HepG2 (cell line): ENCODE measurements around the gene EIF1. TPM values are rescaled to one million over a fixed set of nuclear protein-coding genes. Genes with fewer than 3 reads are reported as not detected.
A peak's percentile ranks its signal among the peaks of the same experiment; 100 is the strongest.

Experiments used
- CC2D1A ChIP-seq: sonication (generic); formaldehyde crosslinking; IDR thresholded peaks from 2 replicates; pipeline ENCODE4 v1.8.1; 2023; ENCODE audit warnings: mild to moderate bottlenecking, missing genetic modification reagents
- FOXC1 ChIP-seq: sonication (generic); formaldehyde crosslinking; IDR thresholded peaks from 2 replicates; pipeline ENCODE4 v1.8.0; 2022; ENCODE audit warnings: mild to moderate bottlenecking, missing genetic modification reagents, borderline replicate concordance
- HDAC2 ChIP-seq: sonication (generic); formaldehyde crosslinking; IDR thresholded peaks from 2 replicates; pipeline ENCODE4 v1.4.0; 2020; ENCODE audit warnings: missing genetic modification reagents
- HHEX ChIP-seq: IDR thresholded peaks from 2 replicates; pipeline ENCODE4 v1.6.1; 2016; ENCODE audit warnings: control low read depth
- KDM2A ChIP-seq: sonication (generic); formaldehyde crosslinking; IDR thresholded peaks from 2 replicates; pipeline ENCODE4 v1.4.0; 2020; ENCODE audit warnings: low read depth, missing genetic modification reagents, borderline replicate concordance
- MXD3 ChIP-seq: IDR thresholded peaks from 2 replicates; pipeline ENCODE4 v1.6.1; 2016; ENCODE audit warnings: mild to moderate bottlenecking, missing biosample characterization, missing genetic modification reagents
- NR2F2 ChIP-seq: IDR thresholded peaks from 2 replicates; pipeline ENCODE4 v1.6.1; 2012; ENCODE audit warnings: low read depth, inconsistent platforms, borderline replicate concordance
- PBX3 ChIP-seq: sonication (generic); formaldehyde crosslinking; IDR thresholded peaks from 2 replicates; pipeline ENCODE4 v1.8.1; 2023; ENCODE audit warnings: missing genetic modification reagents, inconsistent platforms, borderline replicate concordance
- PHF21A ChIP-seq: sonication (generic); formaldehyde crosslinking; IDR thresholded peaks from 2 replicates; pipeline ENCODE4 v1.5.0; 2020; ENCODE audit warnings: mild to moderate bottlenecking, missing genetic modification reagents
- RXRB ChIP-seq: IDR thresholded peaks from 2 replicates; pipeline ENCODE4 v1.6.1; 2016; ENCODE audit warnings: borderline replicate concordance, missing genetic modification reagents, missing compliant biosample characterization
- TP53 ChIP-seq: sonication (generic); formaldehyde crosslinking; conservative IDR thresholded peaks from 2 replicates; pipeline ENCODE4 v1.4.0; 2020; ENCODE audit warnings: missing genetic modification reagents
- ZNF234 ChIP-seq: sonication (generic); formaldehyde crosslinking; conservative IDR thresholded peaks from 2 replicates; pipeline ENCODE4 v1.5.1; 2020; ENCODE audit warnings: mild to moderate bottlenecking, missing genetic modification reagents
- ZNF296 ChIP-seq: sonication (generic); formaldehyde crosslinking; conservative IDR thresholded peaks from 2 replicates; pipeline ENCODE4 v1.5.0; 2020; ENCODE audit warnings: mild to moderate bottlenecking, missing genetic modification reagents
- ZNF431 ChIP-seq: sonication (generic); formaldehyde crosslinking; IDR thresholded peaks from 2 replicates; pipeline ENCODE4 v1.9.0; 2022; ENCODE audit warnings: missing genetic modification reagents, low read depth, mild to moderate bottlenecking, borderline replicate concordance
- ZNF451 ChIP-seq: sonication (generic); formaldehyde crosslinking; IDR thresholded peaks from 2 replicates; pipeline ENCODE4 v1.5.0; 2020; ENCODE audit warnings: mild to moderate bottlenecking, missing genetic modification reagents
- ZNF501 ChIP-seq: sonication (generic); formaldehyde crosslinking; IDR thresholded peaks from 2 replicates; pipeline ENCODE4 v1.5.1; 2020; ENCODE audit warnings: mild to moderate bottlenecking, moderate library complexity, missing genetic modification reagents
- ZNF713 ChIP-seq: sonication (generic); formaldehyde crosslinking; IDR thresholded peaks from 2 replicates; pipeline ENCODE4 v1.4.0; 2020; ENCODE audit warnings: mild to moderate bottlenecking, missing genetic modification reagents
- polyA plus RNA-seq, 8 experiments: library from polyadenylated mRNA; depleted of rRNA in 3 of 8; stranded (reverse) in 7 of 8; unstranded in 1 of 8; fragments of >200 nt; fragmentation: Illumina TruSeq in 4 of 8; extraction: Trizol in 4 of 8; gene quantifications; 2 replicates each; pipeline versions ENCODE4 v1.2.1 to v1.2.3, GENCODE V29; 2011 to 2016; ENCODE audit warnings: low read depth in 4 of 8, missing spikeins in 1 of 8, mixed read lengths in 1 of 8; ENCODE audit not compliant: insufficient read depth in 1 of 8
- total RNA-seq, 5 experiments: library from RNA; depleted of rRNA; stranded (reverse); fragments of >200 nt; fragmentation: Illumina TruSeq; extraction: Trizol; gene quantifications; 2 replicates each; pipeline ENCODE4 v1.2.3, GENCODE V29; 2016; ENCODE audit warnings: low read depth in 1 of 5
- TF ChIP-seq, protein P1 (sequence below), 2 experiments: sonication (generic) in 1 of 2; formaldehyde crosslinking in 1 of 2; IDR thresholded peaks; 2 replicates each; pipeline versions ENCODE4 v1.4.0 to v1.6.1; 2016 to 2020; ENCODE audit warnings: borderline replicate concordance in 1 of 2, low read depth in 1 of 2, mild to moderate bottlenecking in 1 of 2, missing genetic modification reagents in 1 of 2
- TF ChIP-seq, protein P2 (sequence below), 2 experiments: IDR thresholded peaks; 2 replicates each; pipeline ENCODE4 v1.6.1; 2011 to 2012; ENCODE audit warnings: low read length in 2 of 2, borderline replicate concordance in 1 of 2, low read depth in 1 of 2, mild to moderate bottlenecking in 1 of 2, moderate library complexity in 1 of 2

Gene EIF1
- total and polyA plus RNA-seq, 2 of the 13 experiments (the other 11 are each of a cell fraction or from before 2014, with no cell fraction given): 147 to 517 TPM

GRCh38 chr17:41667280-41668041 lies 21.2 kb upstream of the EIF1 start (continued):
- TF ChIP-seq, protein P1, sequence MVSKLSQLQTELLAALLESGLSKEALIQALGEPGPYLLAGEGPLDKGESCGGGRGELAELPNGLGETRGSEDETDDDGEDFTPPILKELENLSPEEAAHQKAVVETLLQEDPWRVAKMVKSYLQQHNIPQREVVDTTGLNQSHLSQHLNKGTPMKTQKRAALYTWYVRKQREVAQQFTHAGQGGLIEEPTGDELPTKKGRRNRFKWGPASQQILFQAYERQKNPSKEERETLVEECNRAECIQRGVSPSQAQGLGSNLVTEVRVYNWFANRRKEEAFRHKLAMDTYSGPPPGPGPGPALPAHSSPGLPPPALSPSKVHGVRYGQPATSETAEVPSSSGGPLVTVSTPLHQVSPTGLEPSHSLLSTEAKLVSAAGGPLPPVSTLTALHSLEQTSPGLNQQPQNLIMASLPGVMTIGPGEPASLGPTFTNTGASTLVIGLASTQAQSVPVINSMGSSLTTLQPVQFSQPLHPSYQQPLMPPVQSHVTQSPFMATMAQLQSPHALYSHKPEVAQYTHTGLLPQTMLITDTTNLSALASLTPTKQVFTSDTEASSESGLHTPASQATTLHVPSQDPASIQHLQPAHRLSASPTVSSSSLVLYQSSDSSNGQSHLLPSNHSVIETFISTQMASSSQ (IDR thresholded peaks at IDR 0.05; ENCODE audit: low read depth): no peak
- TF ChIP-seq, protein P1 (CRISPR knock-in tag; IDR thresholded peaks at IDR 0.05; ENCODE audit: borderline replicate concordance): no peak
- no peak for TF ChIP-seq ZNF713 (CRISPR knock-in tag)
- peak; percentile 13; the same call in 1 of the 2 replicates for TF ChIP-seq HDAC2 (CRISPR knock-in tag)
- TF ChIP-seq CC2D1A (CRISPR knock-in tag): no peak
- TF ChIP-seq ZNF296 (CRISPR knock-in tag): no peak
- no peak for TF ChIP-seq ZNF451 (CRISPR knock-in tag)
- no peak for TF ChIP-seq PBX3 (CRISPR knock-in tag)
- TF ChIP-seq, protein P2, sequence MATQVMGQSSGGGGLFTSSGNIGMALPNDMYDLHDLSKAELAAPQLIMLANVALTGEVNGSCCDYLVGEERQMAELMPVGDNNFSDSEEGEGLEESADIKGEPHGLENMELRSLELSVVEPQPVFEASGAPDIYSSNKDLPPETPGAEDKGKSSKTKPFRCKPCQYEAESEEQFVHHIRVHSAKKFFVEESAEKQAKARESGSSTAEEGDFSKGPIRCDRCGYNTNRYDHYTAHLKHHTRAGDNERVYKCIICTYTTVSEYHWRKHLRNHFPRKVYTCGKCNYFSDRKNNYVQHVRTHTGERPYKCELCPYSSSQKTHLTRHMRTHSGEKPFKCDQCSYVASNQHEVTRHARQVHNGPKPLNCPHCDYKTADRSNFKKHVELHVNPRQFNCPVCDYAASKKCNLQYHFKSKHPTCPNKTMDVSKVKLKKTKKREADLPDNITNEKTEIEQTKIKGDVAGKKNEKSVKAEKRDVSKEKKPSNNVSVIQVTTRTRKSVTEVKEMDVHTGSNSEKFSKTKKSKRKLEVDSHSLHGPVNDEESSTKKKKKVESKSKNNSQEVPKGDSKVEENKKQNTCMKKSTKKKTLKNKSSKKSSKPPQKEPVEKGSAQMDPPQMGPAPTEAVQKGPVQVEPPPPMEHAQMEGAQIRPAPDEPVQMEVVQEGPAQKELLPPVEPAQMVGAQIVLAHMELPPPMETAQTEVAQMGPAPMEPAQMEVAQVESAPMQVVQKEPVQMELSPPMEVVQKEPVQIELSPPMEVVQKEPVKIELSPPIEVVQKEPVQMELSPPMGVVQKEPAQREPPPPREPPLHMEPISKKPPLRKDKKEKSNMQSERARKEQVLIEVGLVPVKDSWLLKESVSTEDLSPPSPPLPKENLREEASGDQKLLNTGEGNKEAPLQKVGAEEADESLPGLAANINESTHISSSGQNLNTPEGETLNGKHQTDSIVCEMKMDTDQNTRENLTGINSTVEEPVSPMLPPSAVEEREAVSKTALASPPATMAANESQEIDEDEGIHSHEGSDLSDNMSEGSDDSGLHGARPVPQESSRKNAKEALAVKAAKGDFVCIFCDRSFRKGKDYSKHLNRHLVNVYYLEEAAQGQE (IDR thresholded peaks at IDR 0.05; ENCODE audit: borderline replicate concordance in 1 of 2, low read depth in 1 of 2, low read length in 2 of 2): no peak
- TF ChIP-seq ZNF234 (CRISPR knock-in tag): 0 out of 2 replicates have a peak, but pooled peaks have one; percentile 74
- no peak; the same call in 1 of the 2 replicates for TF ChIP-seq NR2F2
- TF ChIP-seq ZNF501 (CRISPR knock-in tag): peak; percentile 88
- no peak for TF ChIP-seq MXD3 (CRISPR knock-in tag)
- TF ChIP-seq FOXC1 (CRISPR knock-in tag): 0 out of 2 replicates have a peak, but pooled peaks have one; percentile 77
- no peak for TF ChIP-seq HHEX
- no peak; the same call in none of the 2 replicates for TF ChIP-seq RXRB (CRISPR knock-in tag)
- TF ChIP-seq KDM2A (CRISPR knock-in tag): peak; percentile 7; the same call in 1 of the 2 replicates
- TF ChIP-seq PHF21A (CRISPR knock-in tag): no peak
- no peak for TF ChIP-seq ZNF431 (CRISPR knock-in tag)
- TF ChIP-seq TP53 (CRISPR knock-in tag): no peak
